Measurements from ENCODE around the gene ZNF414. TPM values are rescaled to one million over a fixed set of nuclear protein-coding genes. Genes with fewer than 3 reads are reported as not detected.

The ZNF414 gene
- polyA plus RNA-seq, 1 donor (not counting 4 experiments of a cell fraction or from before 2014, with no cell fraction given), result 1.9 TPM

GRCh38 chr19:8485561-8486371 is 28.2 kb downstream of the ZNF414 start:
- Histone ChIP-seq H3K4me1 (ENCODE audit: control insufficient read depth, extremely low read depth, insufficient read depth, low read length) (peaks cover 30% of the 10 kb centered on the region), H2AFZ (ENCODE audit: control insufficient read depth, low read length) (no peak overlapping the region), H3K27me3 (ENCODE audit: control insufficient read depth, extremely low read depth, insufficient read depth, low read length) (no peaks in the 10 kb centered on the region), H3K79me2 (ENCODE audit: control insufficient read depth, insufficient read depth, low read length) (peaks cover 32% of the 10 kb centered on the region), H3K9ac (ENCODE audit: control insufficient read depth, extremely low read depth, insufficient read depth, low read length) (no peak overlapping the region), H3K4me2 (ENCODE audit: control insufficient read depth, extremely low read depth, insufficient read depth, low read depth, low read length) (no peak overlapping the region), H3K9me1 (ENCODE audit: control insufficient read depth, extremely low read depth, insufficient read depth, low read length) (peaks cover 4% of the 10 kb centered on the region), H3K27ac (ENCODE audit: control insufficient read depth, insufficient read depth, low read length) (no peak overlapping the region), H3K4me3 (ENCODE audit: control insufficient read depth in 2 of 3, extremely low read depth in 1 of 3, insufficient read depth in 2 of 3, low read depth in 1 of 3, low read length in 3 of 3) (no peak overlapping the region), H4K20me1 (ENCODE audit: control insufficient read depth, extremely low read depth, insufficient read depth, low read length) (peaks cover 16% of the 10 kb centered on the region), H3K36me3 (ENCODE audit: control insufficient read depth in 2 of 2, extremely low read depth in 1 of 2, insufficient read depth in 2 of 2, low read length in 2 of 2) (peaks cover 42 to 50% of the 10 kb centered on the region in 2 experiments), H3K9me3 (ENCODE audit: control insufficient read depth, low read depth, low read length) (no peaks in the 10 kb centered on the region)
- no peak for DNase-seq (ENCODE audit: low read depth, low spot score)
- TF ChIP-seq CTCF (optimal IDR thresholded peaks at IDR 0.05 in 1 of 3, IDR thresholded peaks at IDR 0.05 in 1 of 3, conservative IDR thresholded peaks at IDR 0.05 in 1 of 3; ENCODE audit: extremely low read depth in 1 of 3, insufficient read depth in 2 of 3, low read length in 3 of 3) (no peak), EZH2 (IDR thresholded peaks at IDR 0.05; ENCODE audit: low read length) (no peak)
- dilution Hi-C loops (cut with MboI; ENCODE audit: extremely low pct_ligation_motif_present, low sequenced_read_pairs), result no loop called here
- FAIRE-seq, result no peak

- H3K27me3 ChIP-seq (ENCODE audit: control insufficient read depth, extremely low read depth, insufficient read depth, low read length), result no peaks in the 10 kb centered on the region
- no peak overlapping the region for H3K4me2 ChIP-seq (ENCODE audit: control insufficient read depth, extremely low read depth, insufficient read depth, low read depth, low read length)
- DNase-seq (ENCODE audit: low read depth, low spot score) (no peak), FAIRE-seq (no peak)
- H3K79me2 ChIP-seq (ENCODE audit: control insufficient read depth, insufficient read depth, low read length), result peaks cover 32% of the 10 kb centered on the region
- H3K9me1 ChIP-seq (ENCODE audit: control insufficient read depth, extremely low read depth, insufficient read depth, low read length), result peaks cover 4% of the 10 kb centered on the region
- H3K4me3 ChIP-seq (ENCODE audit: control insufficient read depth in 2 of 3, extremely low read depth in 1 of 3, insufficient read depth in 2 of 3, low read depth in 1 of 3, low read length in 3 of 3), result no peak overlapping the region
- no peak overlapping the region for H3K27ac ChIP-seq (ENCODE audit: control insufficient read depth, insufficient read depth, low read length)
- H3K4me1 ChIP-seq (ENCODE audit: control insufficient read depth, extremely low read depth, insufficient read depth, low read length), result peaks cover 24% of the 10 kb centered on the region
- H3K9me3 ChIP-seq (ENCODE audit: control insufficient read depth, low read depth, low read length), result no peaks in the 10 kb centered on the region
- H3K9ac ChIP-seq (ENCODE audit: control insufficient read depth, extremely low read depth, insufficient read depth, low read length), result no peak overlapping the region
- peaks cover 16% of the 10 kb centered on the region for H4K20me1 ChIP-seq (ENCODE audit: control insufficient read depth, extremely low read depth, insufficient read depth, low read length)
- peaks cover 43 to 50% of the 10 kb centered on the region in 2 experiments for H3K36me3 ChIP-seq (ENCODE audit: control insufficient read depth in 2 of 2, extremely low read depth in 1 of 2, insufficient read depth in 2 of 2, low read length in 2 of 2)
- TF ChIP-seq CTCF (optimal IDR thresholded peaks at IDR 0.05 in 1 of 3, IDR thresholded peaks at IDR 0.05 in 1 of 3, conservative IDR thresholded peaks at IDR 0.05 in 1 of 3; ENCODE audit: extremely low read depth in 1 of 3, insufficient read depth in 2 of 3, low read length in 3 of 3), result no peak
- TF ChIP-seq EZH2 (IDR thresholded peaks at IDR 0.05; ENCODE audit: low read length), result no peak
- no peak overlapping the region for H2AFZ ChIP-seq (ENCODE audit: control insufficient read depth, low read length)
- dilution Hi-C loops (cut with MboI; ENCODE audit: extremely low pct_ligation_motif_present, low sequenced_read_pairs), result no loop called here
Measured at GRCh38 chr19:8484331-8484894, 29.6 kb downstream of the ZNF414 start.
